GM23338 (cell line): ENCODE data around the gene LPP. TPM values are rescaled to one million over a fixed set of nuclear protein-coding genes. Genes with fewer than 3 reads are reported as not detected.

ENCODE experiments used
- ATAC-seq: fragments of 200-7000 bp; cut with Tn5 transposase; 3 replicates; pipeline ENCODE4 v1.9.1; 2020
- DNase-seq: peaks from one replicate; pipeline ENCODE4 v3.0.0-alpha.2; 2015; ENCODE audit warnings: low spot score
- H2AFZ ChIP-seq: fragments of 200-600 bp; sonication (generic); 2 replicates; pipeline ENCODE4 v1.8.0; 2016; ENCODE audit warnings: antibody characterized with exemption, mild to moderate bottlenecking, moderate library complexity
- H3F3A ChIP-seq: fragments of 200-600 bp; sonication (generic); replicated peaks from 2 replicates; pipeline ENCODE4 v1.8.0; 2017; ENCODE audit warnings: antibody characterized with exemption, mixed run types, low read depth
- H3K27ac ChIP-seq: fragments of 200-600 bp; sonication (generic); 2 replicates; pipeline ENCODE4 v1.6.1; 2016; ENCODE audit warnings: low read depth
- H3K27me3 ChIP-seq: fragments of 200-600 bp; sonication (generic); 2 replicates; pipeline ENCODE4 v1.8.0; 2016; ENCODE audit warnings: mild to moderate bottlenecking, mixed run types, moderate library complexity; ENCODE audit not compliant: insufficient read depth
- H3K36me3 ChIP-seq: fragments of 200-600 bp; sonication (generic); 2 replicates; pipeline ENCODE4 v1.8.0; 2016; ENCODE audit warnings: mild to moderate bottlenecking; ENCODE audit not compliant: insufficient read depth
- H3K4me1 ChIP-seq: fragments of 200-600 bp; sonication (generic); 2 replicates; pipeline ENCODE4 v1.8.0; 2016; ENCODE audit warnings: mild to moderate bottlenecking, moderate library complexity; ENCODE audit not compliant: insufficient read depth
- H3K4me2 ChIP-seq: fragments of 200-600 bp; sonication (generic); 2 replicates; pipeline ENCODE4 v1.7.1; 2017; ENCODE audit warnings: mixed run types
- H3K4me3 ChIP-seq: fragments of 200-600 bp; sonication (generic); 2 replicates; pipeline ENCODE4 v1.6.1; 2016; ENCODE audit warnings: mixed run types
- H3K79me2 ChIP-seq: fragments of 200-600 bp; sonication (generic); replicated peaks from 2 replicates; pipeline ENCODE4 v1.8.0; 2017; ENCODE audit warnings: mild to moderate bottlenecking; ENCODE audit not compliant: insufficient read depth
- H3K9me2 ChIP-seq: fragments of 200-600 bp; sonication (generic); 2 replicates; pipeline ENCODE4 v1.8.0; 2017; ENCODE audit not compliant: insufficient read depth
- H4K20me1 ChIP-seq: fragments of 200-600 bp; sonication (generic); replicated peaks from 2 replicates; pipeline ENCODE4 v1.8.0; 2017; ENCODE audit warnings: mild to moderate bottlenecking; ENCODE audit not compliant: insufficient read depth
- H3K27ac Mint-ChIP-seq: 2 replicates; pipeline ENCODE4 v1.8.0; 2020; ENCODE audit warnings: inconsistent platforms, mild to moderate bottlenecking, moderate library complexity, mixed read lengths
- H3K27me3 Mint-ChIP-seq: 3 replicates; pipeline ENCODE4 v1.8.0; 2022; ENCODE audit warnings: low read depth, mild to moderate bottlenecking, moderate library complexity, mixed read lengths, inconsistent platforms; ENCODE audit not compliant: insufficient read depth, poor library complexity
- H3K36me3 Mint-ChIP-seq: 3 replicates; pipeline ENCODE4 v1.8.0; 2021; ENCODE audit warnings: low read depth, mild to moderate bottlenecking, inconsistent platforms, moderate library complexity, mixed read lengths
- H3K4me1 Mint-ChIP-seq: 3 replicates; pipeline ENCODE4 v1.8.0; 2020; ENCODE audit warnings: mild to moderate bottlenecking, inconsistent platforms, mixed read lengths
- H3K4me3 Mint-ChIP-seq: 3 replicates; pipeline ENCODE4 v1.8.0; 2021; ENCODE audit warnings: moderate library complexity, mild to moderate bottlenecking, inconsistent platforms, mixed read lengths
- H3K9me3 Mint-ChIP-seq: 3 replicates; pipeline ENCODE4 v1.8.0; 2020; ENCODE audit warnings: moderate library complexity, mild to moderate bottlenecking, inconsistent platforms, mixed read lengths
- CREB1 ChIP-seq: fragments of 250-450 bp; sonication (Bioruptor Pico); IDR thresholded peaks from 2 replicates; pipeline ENCODE4 v1.5.0; 2020; ENCODE audit warnings: low read depth, mild to moderate bottlenecking, moderate library complexity
- EZH2 ChIP-seq: fragments of 200-600 bp; sonication (generic); IDR thresholded peaks from one replicate; pipeline ENCODE4 v1.8.0; 2017; ENCODE audit warnings: antibody characterized with exemption, mild to moderate bottlenecking, low read depth; ENCODE audit not compliant: unreplicated experiment
- EZH2phosphoT487 ChIP-seq: fragments of 200-600 bp; sonication (generic); IDR thresholded peaks from one replicate; pipeline ENCODE4 v1.8.1; 2018; ENCODE audit warnings: antibody characterized with exemption; ENCODE audit not compliant: unreplicated experiment
- JUNB ChIP-seq: IDR thresholded peaks from one replicate; pipeline ENCODE4 v1.6.1; 2016; ENCODE audit warnings: antibody characterized with exemption; ENCODE audit not compliant: unreplicated experiment
- POLR2AphosphoS5 ChIP-seq: IDR thresholded peaks from 2 replicates; pipeline ENCODE4 v1.6.1; 2016; ENCODE audit warnings: antibody characterized with exemption, low read depth
- ZNF331 ChIP-seq: fragments of 250-450 bp; sonication (Bioruptor Pico); IDR thresholded peaks from 2 replicates; pipeline ENCODE4 v1.5.0; 2020; ENCODE audit warnings: low read depth, mild to moderate bottlenecking, moderate library complexity
- ZNF462 ChIP-seq: fragments of 250-450 bp; sonication (Bioruptor Pico); IDR thresholded peaks from 2 replicates; pipeline ENCODE4 v1.5.0; 2020; ENCODE audit warnings: mild to moderate bottlenecking, moderate library complexity
- polyA plus RNA-seq: library from polyadenylated mRNA; unstranded; fragments of >200 nt; fragmentation: Nextera tagmentation; extraction: Ambion mirVana; gene quantifications from 2 replicates; pipeline ENCODE4 v1.2.1, GENCODE V29; 2016
- total RNA-seq: library from RNA; depleted of rRNA; stranded (reverse); fragments of >200 nt; shearing (Covaris generic); gene quantifications from 2 replicates; pipeline ENCODE4 v1.2.3, GENCODE V29; 2014
- TF ChIP-seq, protein P1 (sequence below): IDR thresholded peaks from one replicate; pipeline ENCODE4 v1.6.1; 2018; ENCODE audit warnings: antibody characterized with exemption; ENCODE audit not compliant: unreplicated experiment

Gene LPP
- total and polyA plus RNA-seq, 2 experiments from 2014 or later = 23.0 to 35.2 TPM

DNA sequence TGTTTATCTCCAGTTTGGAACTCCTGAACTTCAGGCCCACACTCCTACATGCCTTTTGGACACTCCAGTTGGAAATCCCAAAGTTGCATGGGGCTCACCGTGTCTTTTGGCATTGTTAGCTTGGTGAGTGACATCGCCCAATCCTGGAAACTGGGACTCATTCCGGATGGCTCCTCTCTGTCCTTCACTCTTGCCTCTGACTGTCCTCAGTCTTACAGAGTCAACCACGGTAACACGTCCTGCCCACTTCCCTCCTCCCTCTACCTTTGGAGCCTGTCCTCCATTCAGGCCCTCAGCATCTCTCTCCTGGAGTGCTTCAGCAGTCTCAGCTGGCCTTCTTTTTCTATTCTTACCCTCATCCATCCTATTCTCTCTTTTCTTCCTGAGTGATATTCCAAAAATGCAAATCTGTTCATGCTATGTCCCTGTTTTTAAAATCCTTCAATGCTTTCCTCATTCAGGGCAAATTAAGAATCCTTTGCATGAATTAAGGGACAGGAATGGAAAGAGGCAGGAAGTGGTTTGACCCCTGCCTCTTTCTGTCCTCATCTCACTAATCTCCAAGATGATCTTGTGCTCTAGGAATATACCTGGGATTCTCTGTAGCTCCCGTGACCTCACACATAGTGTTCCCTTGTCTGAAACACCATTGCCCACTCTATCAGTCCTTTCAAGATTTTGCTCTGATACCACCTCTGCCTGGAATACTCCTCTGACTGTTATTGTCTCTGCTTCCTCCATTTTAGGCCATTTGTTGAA lies 42.5 kb downstream of the LPP start:
- Histone ChIP-seq H3K4me2 (0 out of 2 replicates have a peak overlapping the region, but pooled peaks have one; percentile 51), H3K9me2 (no peaks in the 10 kb centered on the region), H3K36me3 (no peaks in the 10 kb centered on the region), H3F3A (no peaks in the 10 kb centered on the region), H3K27me3 (no peaks in the 10 kb centered on the region), H3K79me2 (peaks cover 53% of the 10 kb centered on the region), H4K20me1 (no peaks in the 10 kb centered on the region), H3K27ac (no peak overlapping the region), H3K4me3 (no peak overlapping the region), H3K4me1 (no peaks in the 10 kb centered on the region), H2AFZ (no peak overlapping the region)
- peaks cover 23% of the 10 kb centered on the region for H3K4me1 Mint-ChIP-seq
- H3K4me3 Mint-ChIP-seq = no peak overlapping the region; the same call in 2 of the 3 replicates
- ATAC-seq (no peak; the same call in 2 of the 3 replicates), DNase-seq (no peak)
- no peak overlapping the region; the same call in 1 of the 2 replicates for H3K27ac Mint-ChIP-seq
- H3K9me3 Mint-ChIP-seq = no peaks in the 10 kb centered on the region
- no peaks in the 10 kb centered on the region; the same call in 2 of the 3 replicates for H3K36me3 Mint-ChIP-seq
- TF ChIP-seq EZH2 (no peak), ZNF462 (no peak), EZH2phosphoT487 (no peak), ZNF331 (CRISPR knock-in tag) (no peak)
- H3K27me3 Mint-ChIP-seq = no peaks in the 10 kb centered on the region

GRCh38 chr3:188197388-188197847 lies 43.5 kb downstream of the LPP start:
- DNase-seq (no peak), ATAC-seq (peak; percentile 50)
- H3K36me3 ChIP-seq = no peaks in the 10 kb centered on the region
- Mint-ChIP-seq H3K4me3 (no peak overlapping the region), H3K27me3 (peaks cover 2% of the 10 kb centered on the region), H3K9me3 (no peaks in the 10 kb centered on the region), H3K36me3 (no peaks in the 10 kb centered on the region; the same call in 2 of the 3 replicates), H3K4me1 (peaks cover 23% of the 10 kb centered on the region), H3K27ac (no peak overlapping the region)
- no peak overlapping the region for H3K27ac ChIP-seq
- no peaks in the 10 kb centered on the region for H3F3A ChIP-seq
- no peaks in the 10 kb centered on the region for H3K9me2 ChIP-seq
- no peaks in the 10 kb centered on the region for H4K20me1 ChIP-seq
- no peak overlapping the region for H2AFZ ChIP-seq
- peaks cover 51% of the 10 kb centered on the region for H3K79me2 ChIP-seq
- no peak overlapping the region for H3K4me2 ChIP-seq
- H3K4me3 ChIP-seq = no peak overlapping the region
- no peaks in the 10 kb centered on the region for H3K4me1 ChIP-seq
- H3K27me3 ChIP-seq = no peaks in the 10 kb centered on the region
- TF ChIP-seq EZH2 (no peak), CREB1 (no peak), EZH2phosphoT487 (no peak), JUNB (no peak), POLR2AphosphoS5 (no peak)
- TF ChIP-seq, protein P1, sequence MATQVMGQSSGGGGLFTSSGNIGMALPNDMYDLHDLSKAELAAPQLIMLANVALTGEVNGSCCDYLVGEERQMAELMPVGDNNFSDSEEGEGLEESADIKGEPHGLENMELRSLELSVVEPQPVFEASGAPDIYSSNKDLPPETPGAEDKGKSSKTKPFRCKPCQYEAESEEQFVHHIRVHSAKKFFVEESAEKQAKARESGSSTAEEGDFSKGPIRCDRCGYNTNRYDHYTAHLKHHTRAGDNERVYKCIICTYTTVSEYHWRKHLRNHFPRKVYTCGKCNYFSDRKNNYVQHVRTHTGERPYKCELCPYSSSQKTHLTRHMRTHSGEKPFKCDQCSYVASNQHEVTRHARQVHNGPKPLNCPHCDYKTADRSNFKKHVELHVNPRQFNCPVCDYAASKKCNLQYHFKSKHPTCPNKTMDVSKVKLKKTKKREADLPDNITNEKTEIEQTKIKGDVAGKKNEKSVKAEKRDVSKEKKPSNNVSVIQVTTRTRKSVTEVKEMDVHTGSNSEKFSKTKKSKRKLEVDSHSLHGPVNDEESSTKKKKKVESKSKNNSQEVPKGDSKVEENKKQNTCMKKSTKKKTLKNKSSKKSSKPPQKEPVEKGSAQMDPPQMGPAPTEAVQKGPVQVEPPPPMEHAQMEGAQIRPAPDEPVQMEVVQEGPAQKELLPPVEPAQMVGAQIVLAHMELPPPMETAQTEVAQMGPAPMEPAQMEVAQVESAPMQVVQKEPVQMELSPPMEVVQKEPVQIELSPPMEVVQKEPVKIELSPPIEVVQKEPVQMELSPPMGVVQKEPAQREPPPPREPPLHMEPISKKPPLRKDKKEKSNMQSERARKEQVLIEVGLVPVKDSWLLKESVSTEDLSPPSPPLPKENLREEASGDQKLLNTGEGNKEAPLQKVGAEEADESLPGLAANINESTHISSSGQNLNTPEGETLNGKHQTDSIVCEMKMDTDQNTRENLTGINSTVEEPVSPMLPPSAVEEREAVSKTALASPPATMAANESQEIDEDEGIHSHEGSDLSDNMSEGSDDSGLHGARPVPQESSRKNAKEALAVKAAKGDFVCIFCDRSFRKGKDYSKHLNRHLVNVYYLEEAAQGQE = no peak
